ENCODE data around the gene TMEM260.

DNA sequence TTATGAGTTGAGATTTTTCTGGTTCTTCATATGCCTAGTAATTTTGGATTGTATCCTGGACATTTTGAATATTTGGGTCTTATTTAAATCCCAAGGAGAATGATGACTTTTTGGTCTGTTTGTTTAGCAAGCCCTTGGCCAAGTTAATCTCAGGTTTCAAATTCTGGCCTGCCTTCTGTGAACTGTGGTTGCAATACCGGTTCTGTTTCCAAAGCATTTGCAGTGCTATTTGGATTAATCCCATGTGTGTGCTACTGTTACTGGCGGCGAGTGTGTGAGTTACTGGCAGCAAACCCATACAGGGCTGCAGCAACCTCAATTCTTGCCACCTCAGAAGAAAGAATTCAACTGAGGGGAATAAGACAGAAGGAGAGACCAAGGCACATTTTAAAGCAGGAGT, 51.1 kb downstream of the TMEM260 start:
- TF ChIP-seq CTCF (IDR thresholded peaks at IDR 0.05; ENCODE audit: poor library complexity) = no peak
- TF ChIP-seq EZH2 (IDR thresholded peaks at IDR 0.05; ENCODE audit: borderline replicate concordance) = no peak

Data from hepatocyte (in vitro differentiated cells).